BLaER1 treated with 17β-estradiol and CSF1 and Interleukin-3, amounts not matched to agents 10 nM and 100 nM (cell line): ENCODE results near the gene SPATS2.

Experiments
- H3K27ac ChIP-seq, 11 experiments: shearing (Covaris generic); formaldehyde crosslinking; 2 replicates each; pipeline ENCODE4 v1.8.1; 2022
- H3K27me3 ChIP-seq, 11 experiments: shearing (Covaris generic); formaldehyde crosslinking; 2 replicates each; pipeline ENCODE4 v1.8.1; 2022
- H3K36me3 ChIP-seq, 11 experiments: shearing (Covaris generic); formaldehyde crosslinking; 2 replicates each; pipeline ENCODE4 v1.8.1; 2022
- H3K4me1 ChIP-seq, 10 experiments: shearing (Covaris generic); formaldehyde crosslinking; 2 replicates each; pipeline ENCODE4 v1.8.1; 2022
- H3K4me2 ChIP-seq, 11 experiments: shearing (Covaris generic); formaldehyde crosslinking; 2 replicates each; pipeline ENCODE4 v1.8.1; 2022
- H3K4me3 ChIP-seq, 10 experiments: shearing (Covaris generic); formaldehyde crosslinking; 2 replicates each; pipeline ENCODE4 v1.8.1; 2022
- H3K9ac ChIP-seq, 11 experiments: shearing (Covaris generic); formaldehyde crosslinking; 2 replicates each; pipeline ENCODE4 v1.8.1; 2022
- H3K9me3 ChIP-seq, 11 experiments: shearing (Covaris generic); formaldehyde crosslinking; replicated peaks in 1 of 11; 2 replicates each; pipeline ENCODE4 v1.8.1; 2022
- H4K20me1 ChIP-seq, 11 experiments: shearing (Covaris generic); formaldehyde crosslinking; 2 replicates each; pipeline ENCODE4 v1.8.1; 2022
- Cebpa-rat ChIP-seq, 11 experiments: shearing (Covaris generic); IDR thresholded peaks; 2 replicates each; pipeline ENCODE4 v1.8.1; 2022

Gene SPATS2

GRCh38 chr12:49358483-49359141 is 8.7 kb upstream of the SPATS2 start:
- H3K27me3 ChIP-seq: no peaks in the 10 kb centered on the region
- no peak for TF ChIP-seq Cebpa-rat (IDR thresholded peaks at IDR 0.05)
- H3K9me3 ChIP-seq: no peaks in the 10 kb centered on the region
- H3K36me3 ChIP-seq: no peaks in the 10 kb centered on the region
- no peak overlapping the region for H3K4me3 ChIP-seq
- H4K20me1 ChIP-seq: no peaks in the 10 kb centered on the region
- no peak overlapping the region for H3K9ac ChIP-seq
- H3K27ac ChIP-seq: no peak overlapping the region
- H3K4me2 ChIP-seq: peak overlapping the region in 1 of 11 experiments; percentile 19; a peak in 1 of 22 replicates
- H3K4me1 ChIP-seq: no peaks in the 10 kb centered on the region

DNA sequence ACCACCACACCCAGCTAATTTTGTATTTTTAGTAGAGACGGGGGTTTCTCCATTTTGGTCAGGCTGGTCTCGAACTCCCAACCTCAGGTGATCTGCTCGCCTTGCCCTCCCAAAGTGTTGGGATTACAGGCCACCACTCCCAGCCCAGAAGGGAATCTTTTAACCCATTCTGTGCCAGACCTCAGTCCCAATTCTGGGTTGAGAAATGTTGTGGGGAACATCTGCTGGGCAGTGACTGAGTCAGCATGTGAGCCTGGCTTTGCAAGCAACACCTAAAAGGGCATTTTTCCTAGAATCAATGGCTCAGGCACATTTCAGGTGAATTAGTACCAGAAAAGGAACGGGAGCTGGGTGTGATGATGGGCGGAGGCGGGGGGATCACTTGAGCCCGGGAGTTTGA is 7.6 kb upstream of the SPATS2 start:
- no peak overlapping the region for H3K9ac ChIP-seq
- no peak for TF ChIP-seq Cebpa-rat (IDR thresholded peaks at IDR 0.05)

GRCh38 chr12:49362077-49362476 is 5.2 kb upstream of the SPATS2 start:
- H3K36me3 ChIP-seq: no peaks in the 10 kb centered on the region
- no peaks in the 10 kb centered on the region for H3K9me3 ChIP-seq
- H3K27me3 ChIP-seq: no peaks in the 10 kb centered on the region
- no peak overlapping the region for H3K4me3 ChIP-seq
- H3K27ac ChIP-seq: no peak overlapping the region
- no peak overlapping the region for H3K4me2 ChIP-seq
- TF ChIP-seq Cebpa-rat (IDR thresholded peaks at IDR 0.05): no peak
- H3K9ac ChIP-seq: no peak overlapping the region
- no peaks in the 10 kb centered on the region for H4K20me1 ChIP-seq
- H3K4me1 ChIP-seq: peaks cover 9 to 22% (median 17%) of the 10 kb centered on the region in 10 experiments

More for the DNA sequence above, 7.6 kb upstream of the SPATS2 start:
- H3K27ac ChIP-seq: no peak overlapping the region
- no peak overlapping the region for H3K4me3 ChIP-seq
- no peak overlapping the region for H3K4me2 ChIP-seq
- no peaks in the 10 kb centered on the region for H3K36me3 ChIP-seq
- H4K20me1 ChIP-seq: no peaks in the 10 kb centered on the region
- no peaks in the 10 kb centered on the region for H3K27me3 ChIP-seq
- peaks cover 0 to 6% (median 2%) of the 10 kb centered on the region in 10 experiments; a peak in 12 of 20 replicates for H3K4me1 ChIP-seq
- H3K9me3 ChIP-seq: no peaks in the 10 kb centered on the region

DNA sequence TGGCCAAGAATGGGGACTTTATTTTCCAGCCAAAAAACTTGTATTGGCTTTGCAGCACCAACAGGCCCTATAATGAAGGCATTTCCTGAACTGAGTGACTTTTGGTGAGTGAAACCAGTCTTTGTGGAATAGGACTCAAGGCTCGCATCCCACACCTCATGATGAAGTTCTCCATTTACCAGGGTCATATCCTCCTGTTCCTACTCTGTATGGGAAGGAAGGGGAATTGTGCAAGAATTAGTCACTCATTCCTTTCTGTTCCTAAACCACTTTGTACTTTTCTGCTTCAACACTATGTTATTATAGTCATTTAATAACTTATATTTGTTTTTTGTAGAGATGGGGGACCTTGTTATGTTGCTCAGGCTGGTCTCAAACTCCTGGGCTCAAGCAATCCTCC is 2.3 kb upstream of the SPATS2 start:
- peak overlapping the region in 8 of 11 experiments; percentile 81 to 97 (median 84); a peak in 14 of 22 replicates for H3K4me2 ChIP-seq
- peaks cover 31 to 44% (median 38%) of the 10 kb centered on the region in 10 experiments for H3K4me1 ChIP-seq
- peaks cover 0 to 16% (median 5%) of the 10 kb centered on the region in 11 experiments; a peak in 6 of 22 replicates for H4K20me1 ChIP-seq
- no peaks in the 10 kb centered on the region for H3K27me3 ChIP-seq
- H3K36me3 ChIP-seq: no peaks in the 10 kb centered on the region
- no peak overlapping the region for H3K4me3 ChIP-seq
- TF ChIP-seq Cebpa-rat (IDR thresholded peaks at IDR 0.05): 0 out of 22 replicates have a peak, but pooled peaks of 1 of the 11 experiments have one; percentile 18
- no peak overlapping the region for H3K9ac ChIP-seq
- no peak overlapping the region for H3K27ac ChIP-seq
- no peaks in the 10 kb centered on the region for H3K9me3 ChIP-seq

- Histone ChIP-seq H3K4me1 (peaks cover 34 to 49% (median 43%) of the 10 kb centered on the region in 10 experiments), H3K9me3 (no peaks in the 10 kb centered on the region), H3K36me3 (peaks cover 0 to 1% (median 0%) of the 10 kb centered on the region in 11 experiments; a peak in 3 of 22 replicates), H3K27me3 (no peaks in the 10 kb centered on the region), H3K4me2 (peak overlapping the region; percentile 81 to 97 (median 85)), H4K20me1 (peaks cover 0 to 22% (median 7%) of the 10 kb centered on the region in 11 experiments; a peak in 10 of 22 replicates), H3K4me3 (peak overlapping the region in 7 of 10 experiments; percentile 74 to 94 (median 81); a peak in 8 of 20 replicates), H3K9ac (peak overlapping the region in 8 of 11 experiments; percentile 97 to 99 (median 98); a peak in 10 of 22 replicates), H3K27ac (peak overlapping the region in 3 of 11 experiments; percentile 98 to 99 (median 99); a peak in 3 of 22 replicates)
- no peak for TF ChIP-seq Cebpa-rat (IDR thresholded peaks at IDR 0.05)
Observed at GRCh38 chr12:49365542-49365941, 1.7 kb upstream of the SPATS2 start.

DNA sequence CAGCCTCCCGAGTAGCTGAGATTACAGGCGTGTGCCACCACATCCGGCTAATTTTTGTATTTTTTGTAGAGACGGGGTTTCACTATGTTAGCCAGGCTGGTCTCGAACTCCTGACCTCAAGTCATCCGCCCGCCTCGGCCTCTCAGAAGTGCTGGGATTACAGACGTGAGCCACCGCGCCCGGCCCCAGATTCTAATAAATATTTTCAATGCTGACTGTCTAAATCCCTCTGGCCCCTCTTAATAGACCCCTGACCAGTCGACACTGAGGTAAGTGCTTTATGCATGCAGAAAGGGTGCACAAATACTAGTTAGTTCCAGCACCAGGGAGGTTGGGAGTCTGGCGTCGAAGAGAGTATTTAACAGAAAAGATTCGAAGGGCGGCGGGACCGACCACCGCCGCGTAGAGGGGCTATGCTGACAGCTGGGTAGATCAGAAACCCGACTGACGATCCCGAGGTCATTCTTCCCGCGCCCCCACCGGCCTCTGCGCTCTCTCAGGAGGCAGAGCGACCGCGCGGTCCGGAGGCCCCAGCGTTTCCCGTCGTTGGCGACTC is 1.1 kb upstream of the SPATS2 start:
- Histone ChIP-seq H4K20me1 (peaks cover 0 to 28% (median 13%) of the 10 kb centered on the region in 11 experiments; a peak in 10 of 22 replicates), H3K36me3 (peaks cover 0 to 7% (median 5%) of the 10 kb centered on the region in 11 experiments; a peak in 6 of 22 replicates), H3K4me3 (peak overlapping the region; percentile 74 to 94 (median 86)), H3K9ac (peak overlapping the region; percentile 94 to 99 (median 98)), H3K27ac (peak overlapping the region; percentile 88 to 99 (median 98)), H3K4me2 (peak overlapping the region; percentile 81 to 97 (median 85)), H3K9me3 (no peaks in the 10 kb centered on the region), H3K4me1 (peaks cover 34 to 50% (median 45%) of the 10 kb centered on the region in 10 experiments), H3K27me3 (no peaks in the 10 kb centered on the region)
- TF ChIP-seq Cebpa-rat (IDR thresholded peaks at IDR 0.05): no peak

DNA sequence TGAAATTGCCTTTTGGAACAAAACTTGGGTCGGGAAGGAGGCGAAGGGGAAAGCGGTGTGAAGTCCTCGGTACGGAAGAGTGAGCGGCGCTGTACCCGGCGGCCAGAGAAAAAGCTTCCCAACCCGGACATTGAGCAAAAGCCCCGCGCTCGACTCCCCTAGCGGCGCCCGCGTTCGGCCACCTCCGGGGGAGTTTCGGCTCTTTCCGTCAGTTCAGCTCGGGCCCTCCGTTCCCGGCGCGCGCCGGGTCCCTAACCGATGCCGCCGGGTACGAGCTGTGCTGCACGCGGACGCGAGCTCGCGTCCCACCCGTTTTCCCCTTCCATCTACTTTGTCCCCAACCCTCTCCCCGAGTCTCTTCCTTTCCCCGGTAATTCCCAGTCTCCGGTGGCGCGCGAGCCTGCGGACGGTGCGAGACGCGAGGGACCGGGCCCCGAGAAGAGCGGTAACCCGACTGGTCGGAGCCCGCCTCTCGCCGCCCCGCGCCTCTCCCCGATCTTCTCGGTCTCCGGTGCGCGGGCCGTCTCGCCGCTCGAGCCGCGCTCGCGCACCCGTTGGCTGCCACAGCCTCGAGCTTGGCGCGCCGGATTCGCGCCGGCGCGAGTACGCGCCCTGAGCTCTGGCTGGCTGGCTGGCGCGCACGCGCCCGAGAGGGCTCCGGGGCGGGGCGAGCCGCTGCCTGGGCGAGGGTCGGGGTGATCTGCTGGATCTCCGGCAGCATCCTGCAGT is 446 bp upstream of the SPATS2 start:
- peak overlapping the region; percentile 94 to 99 (median 98) for H3K9ac ChIP-seq
- peak overlapping the region; percentile 81 to 97 (median 85) for H3K4me2 ChIP-seq
- peaks cover 0 to 34% (median 13%) of the 10 kb centered on the region in 11 experiments; a peak in 13 of 22 replicates for H4K20me1 ChIP-seq
- H3K27ac ChIP-seq: peak overlapping the region; percentile 88 to 99 (median 98)
- peaks cover 0 to 12% (median 8%) of the 10 kb centered on the region in 11 experiments; a peak in 10 of 22 replicates for H3K36me3 ChIP-seq
- no peaks in the 10 kb centered on the region for H3K27me3 ChIP-seq
- peak overlapping the region; percentile 74 to 94 (median 86) for H3K4me3 ChIP-seq
- TF ChIP-seq Cebpa-rat (IDR thresholded peaks at IDR 0.05): no peak
- no peaks in the 10 kb centered on the region for H3K9me3 ChIP-seq
- peaks cover 34 to 50% (median 45%) of the 10 kb centered on the region in 10 experiments for H3K4me1 ChIP-seq

- TF ChIP-seq Cebpa-rat (IDR thresholded peaks at IDR 0.05): no peak
- Histone ChIP-seq H3K4me3 (peak overlapping the region; percentile 74 to 94 (median 86)), H4K20me1 (peaks cover 0 to 45% (median 15%) of the 10 kb centered on the region in 11 experiments; a peak in 13 of 22 replicates), H3K27me3 (no peaks in the 10 kb centered on the region), H3K27ac (peak overlapping the region in 10 of 11 experiments; percentile 96 to 99 (median 98); a peak in 19 of 22 replicates), H3K4me2 (peak overlapping the region; percentile 75 to 97 (median 83)), H3K36me3 (peaks cover 0 to 26% (median 17%) of the 10 kb centered on the region in 11 experiments; a peak in 18 of 22 replicates), H3K4me1 (peaks cover 34 to 50% (median 45%) of the 10 kb centered on the region in 10 experiments), H3K9me3 (no peaks in the 10 kb centered on the region), H3K9ac (peak overlapping the region; percentile 94 to 99 (median 98))
Observed at GRCh38 chr12:49368240-49368600, 958 bp downstream of the SPATS2 start.
